Prostate gland (tissue), 2 donors: ENCODE data around the gene GBX1. TPM values are rescaled to one million over a fixed set of nuclear protein-coding genes. Genes with fewer than 3 reads are reported as not detected.

Experiments
- DNase-seq: peaks from one replicate; pipeline ENCODE4 v3.0.0-alpha.2; 2019; ENCODE audit warnings: low spot score
- H3K27ac ChIP-seq, 2 donors: fragments of 200-600 bp; sonication (generic); 2 replicates each; pipeline ENCODE4 v1.5.1; 2017 to 2019
- H3K27me3 ChIP-seq: fragments of 200-600 bp; sonication (generic); replicated peaks from 2 replicates; pipeline ENCODE4 v1.5.1; 2019; ENCODE audit not compliant: insufficient read depth
- H3K36me3 ChIP-seq, 2 donors: fragments of 200-600 bp; sonication (generic); 1 replicate in 1 of 2; 2 replicates in 1 of 2; pipeline versions ENCODE4 v1.5.1 to v1.8.1; 2017 to 2019
- H3K4me1 ChIP-seq: fragments of 200-600 bp; sonication (generic); replicated peaks from 2 replicates; pipeline ENCODE4 v1.5.1; 2019
- H3K4me3 ChIP-seq, 2 donors: fragments of 200-600 bp; sonication (generic); 2 replicates each; pipeline ENCODE4 v1.5.1; 2017 to 2019
- H3K9me3 ChIP-seq: fragments of 200-600 bp; sonication (generic); 2 replicates; pipeline ENCODE4 v1.5.1; 2017
- CTCF ChIP-seq, 4 experiments: fragments of 200-600 bp in 2 of 4; fragments of 450-650 bp in 2 of 4; sonication (generic) in 2 of 4; IDR thresholded peaks; 1 replicate in 3 of 4; 2 replicates in 1 of 4; pipeline ENCODE4 v1.5.1; 2016 to 2019; ENCODE audit warnings: antibody characterized with exemption in 4 of 4, mild to moderate bottlenecking in 2 of 4, moderate library complexity in 2 of 4
- POLR2A ChIP-seq: fragments of 450-650 bp; IDR thresholded peaks from one replicate; pipeline ENCODE4 v1.6.1; 2016; ENCODE audit warnings: antibody characterized with exemption, mild to moderate bottlenecking
- POLR2AphosphoS5 ChIP-seq: sonication (generic); formaldehyde crosslinking; IDR thresholded peaks from one replicate; pipeline ENCODE4 v1.6.1; 2017; ENCODE audit warnings: antibody characterized with exemption
- WGBS: methylation state at CpG from one replicate; pipeline ENCODE4 v1.1.5; 2018; 5-methylcytosine and 5-hydroxymethylcytosine counted together
- intact Hi-C: fragments of 100-400 bp; cut with DNase I; formaldehyde crosslinking; loops from one replicate; pipeline ENCODE4 v1.14.2; 2022
- total RNA-seq, 2 donors: library from RNA; depleted of rRNA; stranded (reverse); fragments of >200 nt; gene quantifications; one replicate each; pipeline ENCODE4 v1.1.0, GENCODE V29; 2016

GBX1 gene
- total RNA-seq, 2 donors from 2014 or later: not detected

GRCh38 chr7:151135866-151136843 is 31.3 kb downstream of the GBX1 start:
- TF ChIP-seq POLR2AphosphoS5 (no peak), CTCF (IDR thresholded peaks at IDR 0.05) (no peak), POLR2A (no peak)
- H3K4me3 ChIP-seq: no peak overlapping the region
- 87% methylated on average over 32 of the region's 33 CpGs for WGBS
- no peaks in the 10 kb centered on the region for H3K27me3 ChIP-seq
- no peak overlapping the region for H3K27ac ChIP-seq
- intact Hi-C loops: no loop called here
- DNase-seq: no peak
- H3K36me3 ChIP-seq: peaks cover 21 to 44% of the 10 kb centered on the region in 2 donors
- no peaks in the 10 kb centered on the region for H3K4me1 ChIP-seq
- no peaks in the 10 kb centered on the region for H3K9me3 ChIP-seq

GRCh38 chr7:151135525-151135845 is 32.0 kb downstream of the GBX1 start:
- Histone ChIP-seq H3K4me3 (no peak overlapping the region), H3K27me3 (no peaks in the 10 kb centered on the region), H3K4me1 (no peaks in the 10 kb centered on the region), H3K27ac (no peak overlapping the region), H3K9me3 (no peaks in the 10 kb centered on the region), H3K36me3 (peaks cover 21 to 44% of the 10 kb centered on the region in 2 donors)
- WGBS: 91% methylated on average over 5 of the region's 5 CpGs
- no peak for TF ChIP-seq POLR2AphosphoS5
- TF ChIP-seq CTCF (IDR thresholded peaks at IDR 0.05): no peak
- TF ChIP-seq POLR2A: no peak
- intact Hi-C loops: no loop called here
- DNase-seq: no peak

GRCh38 chr7:151134743-151135524 is 32.6 kb downstream of the GBX1 start:
- H3K27ac ChIP-seq: no peak overlapping the region
- H3K9me3 ChIP-seq: no peaks in the 10 kb centered on the region
- H3K36me3 ChIP-seq: peaks cover 21 to 50% of the 10 kb centered on the region in 2 donors
- no peaks in the 10 kb centered on the region for H3K27me3 ChIP-seq
- WGBS: 95% methylated on average over 14 of the region's 14 CpGs
- intact Hi-C loops: no loop called here
- no peak overlapping the region for H3K4me3 ChIP-seq
- TF ChIP-seq CTCF (IDR thresholded peaks at IDR 0.05) (no peak), POLR2AphosphoS5 (no peak), POLR2A (no peak)
- no peak for DNase-seq
- H3K4me1 ChIP-seq: no peaks in the 10 kb centered on the region

GRCh38 chr7:151133986-151134742 is 33.3 kb downstream of the GBX1 start:
- H3K4me3 ChIP-seq: no peak overlapping the region
- 90% methylated on average over 24 of the region's 24 CpGs for WGBS
- no peaks in the 10 kb centered on the region for H3K9me3 ChIP-seq
- TF ChIP-seq CTCF (IDR thresholded peaks at IDR 0.05) (no peak), POLR2AphosphoS5 (no peak), POLR2A (no peak)
- peaks cover 21 to 58% of the 10 kb centered on the region in 2 donors for H3K36me3 ChIP-seq
- H3K4me1 ChIP-seq: no peaks in the 10 kb centered on the region
- no peak overlapping the region for H3K27ac ChIP-seq
- no peaks in the 10 kb centered on the region for H3K27me3 ChIP-seq
- intact Hi-C loops: no loop called here
- no peak for DNase-seq
